A673 (cell line): ENCODE data around the gene ODAD3.

Experiments
- CTCF ChIP-seq: fragments of 300-800, 200-600 bp; sonication (generic); conservative IDR thresholded peaks from 2 replicates; pipeline ENCODE4 v1.5.1; 2017; ENCODE audit warnings: low read depth, mild to moderate bottlenecking, antibody characterized with exemption, low read length, moderate library complexity, mixed read lengths
- EZH2 ChIP-seq: fragments of 200-600 bp; sonication (generic); IDR thresholded peaks from 2 replicates; pipeline ENCODE4 v1.6.1; 2017; ENCODE audit warnings: borderline replicate concordance, low read depth, mild to moderate bottlenecking, mixed read lengths, antibody characterized with exemption, low read length; ENCODE audit not compliant: poor library complexity, severe bottlenecking

DNA sequence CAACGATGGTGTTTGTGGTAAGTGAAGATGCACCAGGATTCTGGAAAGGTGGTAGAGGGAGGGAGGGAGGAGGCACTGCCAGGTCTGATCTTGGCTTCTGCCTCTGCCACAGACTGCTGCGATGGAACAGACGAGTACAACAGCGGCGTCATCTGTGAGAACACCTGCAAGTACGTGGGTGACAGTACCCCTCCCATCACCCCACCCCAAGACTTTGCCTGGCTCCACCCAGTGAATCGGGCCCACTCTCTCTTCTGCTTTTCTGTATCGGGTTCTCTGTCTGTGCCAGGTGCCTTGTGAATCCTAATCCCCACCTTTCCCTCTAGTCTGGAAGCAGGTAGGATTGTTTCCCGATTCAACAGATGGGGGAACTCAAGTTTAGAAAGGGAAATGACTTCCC, 3.0 kb upstream of the ODAD3 start:
- TF ChIP-seq CTCF (no peak), EZH2 (no peak)
